ENCODE results near the gene RNF152.

Gene RNF152

DNA sequence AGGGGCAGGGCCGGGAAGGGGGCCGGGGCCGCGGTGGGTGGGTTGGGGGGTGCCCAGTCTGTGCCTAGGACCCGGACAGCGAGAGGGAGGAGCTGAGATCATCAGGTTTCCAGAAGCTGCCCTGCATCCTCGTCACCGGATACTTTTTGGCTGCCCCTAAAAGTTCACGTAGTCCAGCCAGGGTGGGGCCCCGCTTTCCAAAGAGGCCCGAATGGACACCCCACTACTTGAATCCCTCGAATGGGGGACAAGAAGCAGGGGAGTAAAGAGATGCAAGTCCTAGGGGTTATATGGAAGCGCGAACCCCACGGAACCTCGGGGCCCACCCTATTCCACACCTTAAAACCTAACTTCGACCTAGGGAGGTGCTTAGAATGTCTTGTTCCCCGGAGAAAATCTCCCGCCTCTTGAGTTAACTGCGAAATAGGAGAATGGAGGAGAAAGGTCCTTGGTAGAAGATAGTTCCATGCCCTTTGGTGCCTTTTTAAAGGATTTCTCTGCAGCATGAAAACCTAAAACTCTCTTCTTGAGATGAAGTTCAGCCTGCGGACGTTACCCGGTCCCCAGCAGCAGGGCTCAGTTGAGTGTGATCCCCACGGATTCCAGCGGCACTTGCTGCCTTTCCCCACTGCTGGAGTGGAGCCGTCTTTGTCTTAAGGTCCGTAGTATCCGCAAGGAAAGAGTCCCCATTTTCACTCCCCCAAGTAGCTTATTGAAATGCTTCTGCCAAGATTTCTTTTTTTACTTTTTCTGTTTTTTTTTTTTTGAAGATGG is 2.1 kb upstream of the RNF152 start:
- no peak for DNase-seq (ENCODE audit: low read depth in 1 of 2, low spot score in 1 of 2)

DNA sequence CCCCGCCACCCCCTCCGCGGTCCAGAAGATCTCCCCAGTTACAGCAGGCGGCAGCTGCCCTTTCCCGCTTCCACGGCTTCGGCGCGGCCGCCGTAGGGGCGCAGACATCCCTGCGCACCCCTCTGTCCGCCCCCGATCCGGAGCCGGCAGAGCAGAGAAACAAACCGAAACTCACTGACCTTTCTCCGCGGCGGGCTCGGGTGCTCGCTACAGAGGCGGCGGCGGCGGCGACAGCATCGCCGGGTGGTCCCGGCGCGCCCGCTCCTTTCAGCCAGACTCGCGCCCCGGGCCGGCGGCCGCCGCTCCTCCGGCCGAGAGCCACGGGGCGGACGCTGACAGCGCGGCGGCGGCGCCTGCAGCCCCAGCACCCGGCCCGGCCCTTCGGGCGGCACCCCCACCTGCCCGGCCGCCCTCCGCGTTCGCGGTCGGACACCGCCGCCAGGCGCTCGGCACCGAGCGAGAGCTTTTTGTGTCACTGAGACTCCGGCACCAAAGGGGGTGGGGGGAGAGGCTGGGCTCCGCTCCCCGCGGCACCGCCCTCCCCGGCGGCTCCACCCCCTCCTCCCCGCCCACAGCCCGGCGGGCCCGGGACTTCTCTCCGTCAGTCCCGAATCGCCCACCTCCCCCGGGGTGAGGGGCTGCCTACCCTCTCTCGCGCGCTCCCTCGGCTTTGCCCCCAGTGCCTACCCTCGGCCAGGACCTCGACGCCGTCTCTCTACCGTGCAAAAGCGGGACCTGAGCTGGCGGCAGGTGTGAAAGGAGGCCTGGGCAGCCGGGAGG is 1.4 kb upstream of the RNF152 start:
- peak; percentile 45 for DNase-seq (ENCODE audit: low read depth in 1 of 2, low spot score in 1 of 2)

DNA sequence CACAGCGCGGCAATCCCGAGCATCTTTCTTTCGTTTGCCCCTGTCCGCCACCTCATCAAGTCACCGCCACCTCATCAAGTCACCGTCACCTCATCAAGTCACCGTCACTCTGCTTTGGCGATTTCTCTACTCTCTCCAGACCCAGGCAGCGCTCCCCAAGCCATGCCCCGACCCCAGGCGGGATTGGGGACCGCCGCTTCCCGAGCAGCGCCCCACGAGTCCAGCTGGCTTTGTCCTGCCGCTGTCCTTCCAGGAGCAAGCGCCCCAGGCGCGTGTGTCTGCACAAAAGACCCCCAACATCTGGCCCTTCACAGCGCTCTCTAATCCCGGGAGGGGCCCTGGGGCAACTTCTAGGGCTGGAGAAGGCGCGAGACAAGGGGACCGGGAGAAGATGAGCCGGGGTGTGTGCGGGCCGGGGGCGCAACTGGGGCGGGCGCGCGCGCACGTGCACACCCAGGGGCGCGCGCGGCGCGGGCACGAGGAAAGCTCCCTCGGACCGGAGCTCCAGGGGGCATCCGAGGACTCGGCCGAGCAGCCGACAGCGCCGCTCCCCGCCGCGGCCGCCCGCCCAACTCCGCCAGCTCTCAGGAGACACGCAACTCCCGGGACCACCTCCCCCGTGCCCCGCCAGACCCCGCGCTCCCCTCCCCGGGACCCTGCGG is 633 bp upstream of the RNF152 start:
- DNase-seq (ENCODE audit: low read depth in 1 of 2, low spot score in 1 of 2): peak; percentile 1 to 21

DNA sequence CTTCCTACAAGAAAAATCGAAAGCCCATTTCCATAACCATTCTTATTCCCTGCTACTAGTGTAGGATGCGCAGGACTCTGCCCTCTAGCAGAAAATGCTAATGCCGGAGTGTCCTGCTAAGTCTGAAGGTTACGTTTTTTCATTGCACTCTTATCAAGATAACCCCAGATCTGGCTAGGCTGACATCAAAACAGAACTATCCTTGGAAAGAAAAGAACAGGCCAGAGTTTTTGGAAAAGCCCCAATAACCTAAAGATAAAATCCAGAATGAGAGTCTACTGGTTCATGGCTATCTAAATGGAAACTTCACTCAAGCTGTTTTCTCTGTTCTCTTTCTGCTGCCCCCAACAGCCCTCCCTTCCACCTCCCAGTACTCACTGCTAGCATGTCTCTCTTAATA is 913 bp downstream of the RNF152 start:
- DNase-seq (ENCODE audit: low read depth in 1 of 2, low spot score in 1 of 2): no peak

DNA sequence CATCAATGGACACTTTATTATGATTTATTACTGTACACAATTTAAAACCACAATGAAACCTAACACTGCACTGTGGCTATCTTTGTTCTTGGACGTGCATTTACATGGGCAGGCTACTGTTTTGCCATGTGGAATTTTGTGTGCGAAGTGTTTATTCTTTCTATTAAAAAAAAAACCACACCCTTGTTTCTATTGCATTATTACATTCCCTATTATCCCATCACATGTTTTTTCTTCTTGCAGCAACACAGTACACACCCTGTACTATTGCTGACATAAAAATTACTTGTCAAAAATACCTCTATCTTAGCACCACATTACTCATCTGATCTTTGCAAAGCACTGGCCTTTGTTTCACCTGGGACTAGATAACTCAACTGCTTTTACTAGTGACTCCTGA is 1.5 kb downstream of the RNF152 start:
- no peak for DNase-seq (ENCODE audit: low read depth in 1 of 2, low spot score in 1 of 2)

DNA sequence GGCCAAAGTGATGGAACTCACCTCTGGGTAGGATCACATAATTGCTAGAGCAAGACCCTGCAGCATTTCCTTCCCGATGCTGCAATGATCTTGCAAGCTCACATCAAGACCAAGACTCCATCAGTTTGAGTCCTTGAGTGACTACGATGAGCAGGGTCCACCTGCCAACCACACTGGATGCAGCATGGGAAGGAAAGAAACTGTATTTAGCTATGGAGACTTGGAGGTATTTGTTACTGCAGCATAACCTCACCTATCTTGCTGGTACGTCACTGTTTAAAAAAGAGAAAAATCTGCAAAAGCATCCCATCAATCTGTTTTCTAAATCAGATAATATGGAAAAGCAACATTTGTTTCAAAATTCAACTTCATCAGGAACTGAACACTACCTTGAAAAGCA is 2.5 kb downstream of the RNF152 start:
- DNase-seq (ENCODE audit: low read depth in 1 of 2, low spot score in 1 of 2): no peak

DNA sequence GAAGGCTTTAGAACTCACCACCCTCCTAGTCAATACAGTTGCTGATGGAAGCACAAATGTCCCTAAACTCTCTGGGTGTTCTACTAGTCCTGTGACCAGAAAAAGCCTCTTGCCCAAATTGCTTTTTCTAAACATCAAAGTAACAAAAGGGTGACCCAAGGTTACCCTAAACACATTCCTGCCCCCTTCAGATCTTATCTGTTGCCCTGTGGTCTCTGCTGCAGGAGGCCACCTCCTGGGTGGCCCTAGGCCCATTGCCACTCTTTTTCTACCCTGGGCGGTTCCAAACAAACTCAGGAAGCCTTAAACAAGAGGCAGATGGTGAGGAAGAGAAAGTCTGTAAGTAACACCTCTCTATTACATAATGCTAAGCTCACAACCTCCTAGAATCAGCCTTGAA is 3.3 kb downstream of the RNF152 start:
- DNase-seq (ENCODE audit: low read depth in 1 of 2, low spot score in 1 of 2): no peak

DNA sequence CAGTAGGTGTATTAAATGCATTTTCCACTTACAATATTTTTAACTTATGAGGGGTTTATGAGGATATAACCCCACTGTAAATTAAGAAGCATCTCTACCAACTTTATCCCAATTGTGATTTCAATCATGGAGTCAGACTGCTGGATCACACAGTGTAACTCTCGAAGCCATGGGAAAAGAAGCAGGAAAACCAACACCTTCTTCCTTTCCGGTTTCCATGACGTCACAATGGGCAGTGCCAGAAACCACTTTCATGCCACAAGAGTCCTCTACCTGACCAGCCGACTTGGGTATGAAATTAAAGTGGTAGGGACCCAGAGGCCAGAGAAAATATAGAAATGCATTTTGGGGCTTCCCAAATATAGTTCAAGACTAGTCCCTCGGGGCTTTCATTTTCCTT is 4.2 kb downstream of the RNF152 start:
- DNase-seq (ENCODE audit: low read depth in 1 of 2, low spot score in 1 of 2): no peak

DNA sequence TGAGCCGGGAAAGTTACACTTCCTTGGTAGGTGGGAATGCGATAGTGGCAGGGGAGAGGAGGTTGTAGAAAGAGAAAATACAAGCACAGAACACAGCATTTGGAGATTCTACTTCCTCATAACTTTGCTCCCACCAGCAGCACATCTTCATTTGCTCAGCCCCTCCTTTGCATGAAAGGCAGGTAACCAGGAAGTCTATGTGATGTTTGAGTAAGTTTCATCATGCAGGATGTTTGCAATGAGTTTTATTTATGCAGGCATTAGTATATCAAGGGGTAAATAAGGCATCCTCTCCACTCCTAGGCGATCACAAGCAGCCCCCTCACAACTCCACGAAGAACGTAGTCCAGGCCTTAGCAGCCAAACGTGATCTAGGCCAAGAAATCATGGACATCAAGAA is 5.0 kb downstream of the RNF152 start:
- no peak for DNase-seq (ENCODE audit: low read depth in 1 of 2, low spot score in 1 of 2)

DNA sequence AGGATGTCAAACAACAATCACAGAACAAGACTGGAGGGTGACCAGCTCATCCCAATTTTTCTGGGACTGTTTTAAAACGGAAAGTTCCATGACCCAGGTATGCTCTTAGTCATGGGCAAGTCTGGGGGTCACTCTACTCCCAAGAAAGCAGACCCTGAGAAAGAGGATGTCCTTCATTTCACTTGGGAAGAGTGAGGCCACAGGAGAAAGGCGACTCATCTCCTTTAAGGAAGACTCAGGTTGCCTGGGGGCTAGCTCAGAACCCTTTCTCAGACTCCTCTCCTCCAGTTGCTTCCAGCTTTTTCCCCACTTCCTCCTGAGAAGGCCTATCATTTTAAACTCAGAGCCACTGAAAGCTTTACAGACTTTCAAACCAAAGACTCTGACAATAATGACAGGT is 9.3 kb downstream of the RNF152 start:
- no peak for DNase-seq (ENCODE audit: low read depth in 1 of 2, low spot score in 1 of 2)

DNA sequence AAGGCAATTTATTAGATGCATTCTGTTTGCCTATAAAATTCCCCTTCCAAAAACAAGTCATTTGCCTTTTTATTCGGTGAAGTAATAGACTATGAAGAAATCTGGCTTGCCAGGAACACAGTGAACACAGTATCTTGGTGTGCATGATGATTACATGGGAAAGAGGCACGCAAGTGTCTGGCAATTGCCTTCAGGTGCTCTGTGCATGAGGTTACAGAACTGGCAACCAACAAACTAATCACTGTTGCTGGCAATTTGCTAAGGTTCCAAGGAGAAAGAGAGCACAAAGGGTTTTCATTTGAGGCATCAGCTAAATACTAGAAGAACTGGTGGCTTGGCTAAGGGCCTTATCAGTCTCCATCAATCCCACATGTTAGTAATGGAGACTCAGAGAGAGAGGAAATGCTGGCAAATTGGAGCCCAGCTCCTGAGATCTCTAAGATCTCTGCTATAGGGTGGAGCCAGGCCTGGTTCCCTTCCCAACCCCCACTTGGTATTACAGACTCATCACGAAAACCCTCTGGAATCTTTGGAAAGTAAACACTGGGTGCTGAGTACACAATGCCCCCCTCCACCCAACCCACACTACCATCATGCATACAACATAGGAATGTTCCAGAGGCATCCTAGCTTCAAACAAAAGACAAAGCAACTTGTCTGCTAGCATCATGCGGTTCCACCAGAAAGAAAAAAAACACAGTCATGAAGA is 10.4 kb downstream of the RNF152 start:
- no peak for DNase-seq (ENCODE audit: low read depth in 1 of 2, low spot score in 1 of 2)

DNA sequence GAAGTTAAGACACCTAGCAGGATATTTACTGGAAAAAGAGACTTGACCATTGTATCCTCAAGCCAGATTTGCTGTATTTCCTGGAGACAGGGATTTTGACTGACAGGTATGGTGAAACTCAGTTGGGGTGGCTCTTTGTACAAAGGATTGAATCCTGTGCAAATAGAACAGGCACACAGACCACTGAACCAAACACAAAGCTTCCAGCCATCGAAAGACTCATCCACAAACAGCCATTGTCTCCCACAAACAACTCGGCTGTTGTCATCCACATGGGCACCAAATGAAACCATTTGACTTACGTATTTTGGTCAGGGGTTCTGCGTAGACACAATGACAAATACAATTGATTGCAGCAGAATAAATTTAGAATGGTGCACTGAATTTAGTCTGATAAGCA is 15.9 kb downstream of the RNF152 start:
- no peak for DNase-seq (ENCODE audit: low read depth in 1 of 2, low spot score in 1 of 2)

DNA sequence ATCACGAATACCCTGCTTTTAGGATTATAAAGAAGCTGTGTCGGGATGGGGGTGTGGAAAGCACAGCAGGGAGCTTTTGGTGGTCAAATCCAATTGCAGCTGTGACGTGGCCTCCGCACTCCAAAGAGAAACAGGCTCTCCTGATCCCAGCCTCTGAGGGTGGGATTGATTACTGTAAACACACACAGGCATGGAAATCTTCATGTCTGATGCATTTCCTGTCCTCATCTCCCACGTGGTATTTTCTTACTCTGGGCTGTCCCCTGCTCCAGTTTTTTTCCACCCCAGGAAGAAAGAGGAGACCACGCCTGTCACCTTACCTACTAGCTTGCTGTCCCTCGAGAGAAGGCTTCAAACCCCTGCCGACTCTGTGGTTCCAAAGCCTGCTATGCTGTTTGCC is 22.7 kb downstream of the RNF152 start:
- DNase-seq (ENCODE audit: low read depth in 1 of 2, low spot score in 1 of 2): no peak

DNA sequence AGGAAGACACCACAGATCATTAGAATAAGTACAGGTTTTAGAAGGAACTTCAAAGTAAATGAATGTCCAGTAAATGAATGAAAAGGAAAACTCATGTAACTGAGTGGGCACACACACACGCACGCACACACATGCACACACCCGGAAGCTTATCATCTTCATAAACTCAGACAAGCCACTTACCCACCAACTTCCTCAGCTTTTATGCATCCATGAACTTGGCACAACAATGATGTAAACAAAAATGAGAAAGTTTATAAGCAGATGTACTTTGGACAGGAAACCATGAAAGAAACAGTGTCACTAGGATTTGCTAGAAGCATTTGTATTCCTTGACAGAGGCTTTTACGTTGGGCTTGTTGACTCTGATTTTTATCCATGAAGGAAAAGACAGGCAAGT is 23.2 kb downstream of the RNF152 start:
- no peak for DNase-seq (ENCODE audit: low read depth in 1 of 2, low spot score in 1 of 2)

DNA sequence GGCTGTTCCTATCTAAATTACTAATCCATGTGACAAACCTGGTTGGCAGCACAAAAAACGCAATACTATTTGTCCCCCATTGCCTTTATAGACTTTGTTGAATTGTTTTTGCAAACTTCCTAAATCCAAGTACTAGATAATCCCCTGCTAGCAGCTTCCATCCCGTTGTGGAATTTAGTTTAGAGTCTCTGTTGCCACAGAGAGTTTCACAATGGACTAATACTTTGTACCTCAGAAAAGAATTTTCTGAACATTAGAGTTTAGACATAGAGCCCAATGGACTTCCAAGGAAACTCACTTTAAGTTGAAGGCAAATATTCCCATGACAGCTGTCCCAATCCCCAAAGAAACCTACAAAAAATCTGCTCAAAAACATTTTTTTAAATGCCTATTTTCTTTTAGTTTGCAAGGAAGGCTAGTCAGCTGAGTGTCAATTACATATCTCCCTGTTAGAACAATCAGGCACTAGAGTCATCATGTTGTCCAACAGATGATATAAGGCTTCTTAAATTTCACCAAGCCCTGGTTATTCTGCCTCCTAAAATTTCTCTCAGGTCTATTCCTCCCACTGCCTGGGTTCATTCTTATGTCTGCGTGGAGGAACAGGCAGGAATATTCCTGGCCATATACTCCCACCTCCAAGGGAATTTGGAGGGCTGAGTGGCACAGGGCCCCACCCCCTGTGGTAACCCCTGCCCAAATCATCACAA is 27.2 kb downstream of the RNF152 start:
- DNase-seq (ENCODE audit: low read depth in 1 of 2, low spot score in 1 of 2): no peak

DNA sequence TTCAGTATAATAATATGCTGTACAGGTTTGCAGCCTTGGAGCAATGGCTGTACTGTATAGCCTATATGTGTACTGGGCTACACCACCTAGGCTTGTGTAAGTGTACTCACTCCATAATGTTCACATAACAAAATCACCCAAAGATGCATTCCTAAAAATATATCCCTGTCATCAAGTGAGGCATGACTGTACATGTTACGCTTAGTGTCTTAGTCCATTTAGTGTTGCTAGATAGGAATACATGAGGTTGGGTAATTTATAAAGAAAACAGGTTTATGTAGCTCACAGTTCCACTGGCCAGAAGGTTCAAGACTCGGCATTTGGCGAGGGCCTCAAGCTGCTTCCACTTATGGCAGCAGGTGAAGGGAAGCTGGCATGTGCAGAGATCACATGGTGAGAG is 31.4 kb downstream of the RNF152 start:
- no peak for DNase-seq (ENCODE audit: low read depth in 1 of 2, low spot score in 1 of 2)

DNA sequence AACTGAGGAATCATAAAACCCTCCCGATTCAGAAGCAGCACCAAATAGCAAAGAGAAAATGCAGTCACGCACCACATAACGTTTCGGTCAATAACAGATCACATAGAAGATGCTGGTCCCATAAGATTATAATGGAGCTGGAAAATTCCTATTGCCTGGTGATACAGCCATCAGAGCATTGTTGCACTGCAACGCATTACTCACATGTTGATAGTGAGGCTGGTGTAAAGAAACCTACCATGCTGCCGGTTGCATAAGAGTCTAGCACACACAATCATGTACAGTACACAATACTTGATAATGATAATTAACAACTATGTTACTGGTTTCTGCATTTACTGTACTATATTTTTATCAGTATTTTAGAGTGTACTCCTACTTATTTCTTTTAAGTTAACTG is 32.5 kb downstream of the RNF152 start:
- DNase-seq (ENCODE audit: low read depth in 1 of 2, low spot score in 1 of 2): no peak

DNA sequence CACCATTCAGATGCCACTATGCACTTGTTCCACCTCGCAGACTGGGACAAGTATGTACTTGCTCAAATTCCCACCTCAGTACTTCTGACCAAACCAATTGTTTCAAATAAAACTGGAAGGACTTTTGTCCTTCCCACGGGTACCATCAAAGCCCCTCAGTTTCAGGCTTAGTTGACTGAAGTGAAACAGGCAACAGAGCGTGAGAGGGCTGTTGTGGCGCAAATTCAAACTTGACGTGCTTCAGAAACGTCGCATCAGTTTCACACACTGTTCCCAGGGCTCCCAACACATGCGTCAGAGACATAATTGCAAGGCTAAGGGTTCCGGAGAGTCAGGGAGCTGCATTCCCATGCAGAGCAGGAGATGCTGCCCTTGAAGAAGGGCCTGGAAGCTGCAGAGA is 33.7 kb downstream of the RNF152 start:
- DNase-seq (ENCODE audit: low read depth in 1 of 2, low spot score in 1 of 2): no peak

DNA sequence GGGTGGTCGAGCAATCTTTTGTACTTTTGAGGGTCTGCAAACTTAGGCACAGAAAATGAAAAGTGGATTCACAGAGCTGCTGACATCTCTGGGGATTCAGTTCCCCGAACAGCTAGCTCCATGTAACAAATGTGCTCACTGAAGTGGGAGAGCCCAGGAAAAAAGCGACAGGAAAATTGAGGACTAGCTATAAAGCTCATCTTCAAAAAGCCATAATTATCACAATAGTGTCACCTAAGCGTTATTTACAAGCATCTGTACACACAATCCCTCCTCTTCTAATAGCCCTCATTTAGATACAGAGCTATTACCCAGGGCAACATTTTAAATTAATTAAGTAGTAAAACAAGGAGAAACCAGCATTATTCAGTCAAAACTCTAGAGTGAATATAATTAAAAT is 36.1 kb downstream of the RNF152 start:
- no peak for DNase-seq (ENCODE audit: low read depth in 1 of 2, low spot score in 1 of 2)

DNA sequence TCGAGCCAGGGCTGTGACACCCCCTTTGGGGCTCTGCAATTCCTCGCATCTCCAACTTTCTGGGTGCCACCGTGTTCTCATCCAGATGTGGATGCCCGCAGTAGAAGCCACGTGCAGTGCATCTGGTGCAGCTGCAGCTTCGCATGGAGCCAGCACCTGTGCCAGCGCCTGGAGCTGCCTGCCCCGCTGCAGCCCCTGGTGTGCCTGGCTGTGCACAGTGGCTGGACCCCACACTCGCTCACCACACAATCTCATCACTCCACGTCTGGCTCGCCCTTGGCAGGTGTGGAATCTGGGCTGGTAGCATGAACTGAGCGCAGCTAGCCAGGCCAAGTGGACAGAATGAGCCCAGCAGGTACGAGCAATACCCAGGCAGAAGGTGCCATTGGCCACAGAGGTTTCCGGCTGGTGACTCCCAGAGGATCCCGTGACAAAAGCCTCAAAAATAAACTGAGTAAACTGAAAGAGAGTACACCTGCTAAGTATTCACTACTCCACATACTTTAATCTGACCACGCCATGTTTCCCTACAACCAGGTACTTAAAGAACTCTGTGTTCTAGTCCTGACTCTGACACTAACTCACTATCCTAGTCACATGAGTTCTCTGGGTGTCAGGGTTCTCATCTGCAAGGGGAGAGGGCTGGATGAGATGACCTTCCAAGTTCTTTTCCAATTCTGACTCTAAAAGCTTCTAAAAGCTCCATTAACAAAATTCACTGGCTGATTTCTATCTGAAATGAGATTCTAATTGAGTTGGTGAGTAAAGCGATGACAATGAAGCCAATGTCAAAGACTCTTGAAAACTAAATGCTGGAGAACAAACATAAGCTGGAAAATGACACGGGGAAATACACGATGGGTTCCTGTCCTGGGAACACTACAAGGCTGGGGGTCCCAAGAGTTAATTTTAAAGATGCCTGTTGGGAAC is 37.1 kb downstream of the RNF152 start:
- no peak for DNase-seq (ENCODE audit: low read depth in 1 of 2, low spot score in 1 of 2)
